GM21786 (cell line): ENCODE measurements around the gene LRP1B.

Experiments used
- ATAC-seq: cut with Tn5 transposase; IDR thresholded peaks from one replicate; pipeline ENCODE4 v1.9.1; 2021; ENCODE audit not compliant: unreplicated experiment

The LRP1B gene

DNA sequence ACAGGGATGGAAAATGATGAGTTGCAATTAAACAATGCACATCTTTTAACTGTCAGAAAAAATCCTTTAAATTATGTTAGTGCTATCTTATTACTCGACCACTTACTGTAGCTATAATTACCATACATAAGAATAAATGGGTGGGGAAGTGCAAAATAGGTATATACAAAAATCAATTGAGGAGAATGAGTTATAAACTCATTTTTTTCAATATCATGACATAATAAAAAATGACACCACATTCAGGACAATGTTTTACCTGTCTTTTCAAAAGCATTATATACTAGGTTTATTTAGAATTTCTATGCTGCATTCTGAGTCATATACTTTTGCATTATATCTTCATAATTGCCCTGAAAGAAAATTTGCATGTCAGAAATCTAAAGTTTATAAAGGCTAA, 1533.6 kb downstream of the LRP1B start:
- ATAC-seq = no peak

DNA sequence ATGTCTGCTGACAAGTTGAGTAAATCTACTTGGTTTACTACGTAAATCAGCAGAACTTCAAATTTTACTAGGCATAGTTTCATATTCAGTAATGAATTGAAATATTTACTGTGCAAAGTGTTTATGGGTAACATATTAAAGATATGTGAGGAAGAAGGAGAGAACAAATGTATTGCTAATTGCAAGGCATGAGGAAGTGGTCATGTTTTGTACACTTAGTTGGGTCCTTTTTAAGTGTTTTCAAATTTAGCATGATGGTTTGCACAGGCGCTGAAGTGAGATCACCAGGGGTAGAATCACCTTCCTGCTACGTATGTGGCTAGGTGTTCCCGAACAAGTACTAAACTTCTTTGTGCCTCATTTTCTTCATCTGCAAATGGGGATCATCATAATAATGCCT, 1534.4 kb downstream of the LRP1B start:
- peak; percentile 59 for ATAC-seq

DNA sequence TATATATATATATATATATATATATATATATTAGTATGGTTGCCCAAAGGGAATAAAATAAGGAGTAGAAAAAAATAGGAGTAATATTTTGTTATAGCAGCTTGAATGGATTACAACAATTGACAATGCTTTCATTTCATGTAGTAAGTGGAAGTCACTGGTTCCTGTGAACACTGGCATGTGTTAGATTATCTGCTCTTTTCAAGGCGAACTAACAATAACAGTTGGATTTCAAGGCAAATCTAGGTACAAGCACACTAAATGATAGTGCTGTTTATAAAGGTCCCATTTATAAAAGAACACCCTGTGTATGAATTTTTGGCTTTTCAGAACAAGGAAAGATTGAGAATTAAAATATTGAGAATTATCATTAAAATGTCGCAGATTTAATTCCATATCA, 1535.7 kb downstream of the LRP1B start:
- ATAC-seq = no peak

DNA sequence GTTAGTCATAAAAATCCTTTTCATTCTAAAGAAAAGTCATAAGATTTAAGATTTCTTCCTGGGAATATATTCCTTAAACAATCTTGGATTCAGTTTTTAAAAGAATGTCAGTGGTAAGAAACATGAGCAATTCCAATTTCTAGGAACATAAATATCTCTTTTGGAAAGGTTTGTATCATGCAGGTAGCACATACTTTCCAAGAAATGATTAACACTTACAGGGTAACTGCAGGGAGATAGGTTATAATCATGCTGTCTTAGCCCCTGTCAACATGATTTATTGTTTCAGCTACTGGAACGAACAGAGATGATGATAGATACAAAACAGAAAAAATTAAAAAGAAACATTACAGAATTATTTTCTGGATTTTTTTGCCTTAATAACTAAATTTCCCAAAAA, 1537.7 kb downstream of the LRP1B start:
- ATAC-seq = no peak

DNA sequence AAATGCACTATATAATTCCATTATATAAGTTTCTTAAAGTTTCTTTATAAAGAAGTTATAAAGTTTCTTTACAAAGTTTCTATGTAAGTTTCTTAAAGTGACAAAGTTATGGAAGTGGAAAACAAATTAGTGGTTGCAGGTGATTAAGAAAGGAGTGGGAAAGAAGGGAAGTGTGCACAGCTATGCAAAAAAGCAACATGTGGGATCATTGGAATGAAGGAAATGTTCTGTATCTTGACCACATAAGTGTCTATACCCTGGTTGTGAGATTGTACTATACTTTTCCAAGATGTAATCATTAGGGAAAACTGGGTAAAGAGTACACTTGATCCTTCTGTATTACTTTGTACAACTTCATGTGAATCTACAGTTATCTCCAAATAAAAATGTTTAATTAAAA, 1541.1 kb downstream of the LRP1B start:
- ATAC-seq = no peak

DNA sequence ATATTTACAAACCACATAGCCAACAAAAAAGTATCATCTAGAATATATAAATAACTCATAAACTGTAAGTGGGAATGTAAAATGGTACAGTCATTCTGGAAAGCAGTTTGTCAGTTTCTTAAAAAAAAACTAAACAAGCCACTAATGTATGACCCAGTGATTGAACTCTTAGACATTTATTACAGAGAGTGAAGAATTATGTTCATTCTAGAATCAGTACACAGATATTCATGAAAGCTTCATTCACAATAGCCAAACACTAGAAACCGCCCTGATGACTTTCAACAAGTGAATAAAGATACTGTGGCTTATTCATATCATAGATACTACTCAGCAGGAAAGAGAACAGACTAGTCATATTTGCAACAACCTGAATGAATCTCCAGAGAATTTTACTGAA, 1541.5 kb downstream of the LRP1B start:
- no peak for ATAC-seq

DNA sequence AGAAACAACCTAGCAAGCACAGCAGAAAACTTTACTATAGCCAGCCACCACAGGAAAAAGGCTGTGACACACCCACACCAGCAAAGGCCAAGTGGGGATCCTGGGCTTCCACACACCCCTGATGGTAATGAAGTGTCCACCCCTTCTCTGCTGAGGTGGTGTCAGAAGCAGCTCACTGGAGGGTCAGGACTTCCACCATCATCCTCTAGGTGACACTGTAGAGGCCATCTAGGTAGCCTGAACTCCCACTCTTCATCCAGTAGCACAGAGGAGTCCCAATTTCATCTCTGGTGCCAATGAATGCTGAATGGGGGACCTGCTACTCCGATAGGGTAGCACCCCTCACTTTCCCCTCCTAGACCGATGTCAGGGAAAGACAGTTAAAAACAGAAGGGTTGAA, 1544.4 kb downstream of the LRP1B start:
- ATAC-seq = peak; percentile 98

DNA sequence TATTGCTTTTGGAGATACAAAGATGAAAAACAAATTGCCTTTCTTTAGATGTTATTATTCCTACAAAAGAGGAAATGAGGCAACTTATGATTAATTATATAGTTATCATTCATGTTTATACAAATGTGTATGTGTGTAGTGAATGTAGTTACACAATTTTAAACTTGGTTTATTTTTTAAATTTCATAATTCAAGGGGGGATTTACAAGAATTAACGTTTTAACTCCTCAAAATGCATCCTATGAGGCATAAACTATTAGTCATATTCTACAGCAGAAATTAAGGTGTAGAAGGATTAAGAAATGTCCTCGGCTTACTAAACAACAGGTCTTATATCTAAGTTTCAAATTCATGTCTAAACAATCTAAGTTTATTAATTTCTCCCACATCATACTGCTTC, 1545.8 kb downstream of the LRP1B start:
- ATAC-seq = no peak

DNA sequence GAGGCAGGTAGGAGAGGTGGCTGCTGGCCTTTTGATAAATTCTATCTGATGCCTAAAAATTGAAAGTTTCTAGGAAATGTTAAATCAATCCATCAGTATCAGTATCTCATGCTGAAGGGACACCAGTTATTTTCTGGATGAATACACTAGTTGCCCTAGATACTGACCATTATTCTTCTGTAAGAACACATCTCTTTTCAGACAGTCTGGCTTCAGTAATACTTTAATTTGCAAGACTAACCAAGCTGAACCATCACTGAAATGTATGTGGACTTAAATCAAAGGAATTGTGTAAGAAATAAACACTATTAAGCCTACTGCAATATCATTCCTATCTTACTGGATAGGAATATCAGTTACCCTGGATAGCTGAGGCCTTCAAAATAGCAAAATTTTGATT, 1546.3 kb downstream of the LRP1B start:
- ATAC-seq = no peak

DNA sequence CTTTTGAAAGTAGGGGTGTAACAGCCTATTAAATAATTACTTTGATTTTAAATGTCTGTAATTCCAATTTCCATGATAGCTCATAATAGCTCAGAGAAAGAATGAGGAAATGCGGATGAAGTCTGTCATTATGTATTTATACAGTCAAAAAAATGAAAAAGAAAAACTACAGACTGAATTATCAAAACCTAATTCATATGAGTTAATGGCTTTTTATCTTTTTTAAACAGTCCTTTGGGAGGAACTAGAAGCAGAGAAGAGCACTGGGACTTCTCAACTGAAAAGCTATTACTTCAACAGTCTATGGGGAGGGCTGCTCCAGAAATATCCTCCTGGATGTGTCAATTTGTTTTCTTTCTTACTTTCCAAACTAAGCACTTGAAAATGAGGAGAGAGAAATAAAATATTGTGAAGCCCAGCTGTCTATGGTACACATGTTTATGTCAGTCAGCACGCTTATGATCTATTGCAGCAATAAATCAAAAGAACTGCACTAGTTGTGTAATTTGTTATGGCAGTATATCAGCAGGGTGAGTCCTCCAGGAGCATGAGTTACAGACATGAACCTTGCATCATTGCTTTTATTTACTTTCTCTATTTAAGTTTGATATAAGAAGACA, 1550.2 kb downstream of the LRP1B start:
- ATAC-seq = no peak

DNA sequence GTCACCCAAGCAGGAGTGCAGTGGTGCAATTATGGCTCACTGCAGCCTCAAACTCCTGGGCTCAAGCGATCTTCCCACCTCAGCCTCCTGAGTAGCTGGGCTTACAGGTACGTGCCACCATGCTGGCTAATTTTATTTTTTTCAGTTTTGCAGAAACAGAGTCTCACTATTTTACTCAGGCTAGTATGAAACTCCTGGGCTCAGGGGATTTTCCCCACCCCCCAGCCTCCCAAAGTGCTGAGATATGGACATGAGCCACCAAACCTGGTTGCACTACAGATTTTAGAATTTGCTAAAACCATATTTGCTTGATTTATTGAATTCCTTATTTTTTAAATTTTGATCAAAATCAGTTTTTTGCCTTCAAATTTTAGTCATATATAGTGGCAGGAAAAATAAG, 1553.4 kb downstream of the LRP1B start:
- no peak for ATAC-seq

DNA sequence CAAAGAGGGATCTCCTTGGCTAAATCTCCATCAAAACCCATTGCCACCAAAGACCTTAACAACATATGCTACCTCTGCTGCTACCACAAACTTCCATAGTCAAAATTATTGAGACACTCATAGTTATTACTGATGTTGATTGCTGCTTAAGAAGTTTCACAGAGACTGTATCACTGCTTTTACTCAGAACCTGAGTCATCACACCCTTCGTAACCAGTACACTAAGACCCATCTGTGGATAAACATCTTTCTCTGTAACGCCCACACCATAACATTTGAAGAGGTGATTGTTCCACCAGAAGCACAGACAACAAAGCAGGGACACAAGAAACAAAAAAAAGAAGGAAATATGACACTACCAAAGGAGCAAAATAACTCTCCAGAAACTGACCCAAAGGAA, 1563.1 kb downstream of the LRP1B start:
- ATAC-seq = no peak

DNA sequence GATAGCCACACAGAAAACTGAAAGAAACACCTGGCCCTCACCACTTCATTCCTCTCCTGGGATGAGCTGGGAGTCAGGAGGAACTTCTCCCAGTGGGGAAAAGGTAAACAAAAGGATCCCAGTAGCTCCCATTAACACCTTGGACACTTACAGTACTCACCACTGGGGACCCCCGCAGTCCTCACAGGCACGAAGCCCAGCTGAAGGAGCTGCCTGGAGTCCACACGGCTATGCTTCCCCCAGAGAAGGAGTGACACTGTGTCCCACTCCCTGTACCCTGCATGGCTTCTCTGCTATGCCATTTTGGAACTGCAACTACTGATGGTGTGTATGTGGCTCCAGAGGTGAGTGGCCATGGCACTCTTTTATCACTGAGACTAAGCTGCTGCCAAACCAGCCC, 1565.1 kb downstream of the LRP1B start:
- ATAC-seq = no peak

DNA sequence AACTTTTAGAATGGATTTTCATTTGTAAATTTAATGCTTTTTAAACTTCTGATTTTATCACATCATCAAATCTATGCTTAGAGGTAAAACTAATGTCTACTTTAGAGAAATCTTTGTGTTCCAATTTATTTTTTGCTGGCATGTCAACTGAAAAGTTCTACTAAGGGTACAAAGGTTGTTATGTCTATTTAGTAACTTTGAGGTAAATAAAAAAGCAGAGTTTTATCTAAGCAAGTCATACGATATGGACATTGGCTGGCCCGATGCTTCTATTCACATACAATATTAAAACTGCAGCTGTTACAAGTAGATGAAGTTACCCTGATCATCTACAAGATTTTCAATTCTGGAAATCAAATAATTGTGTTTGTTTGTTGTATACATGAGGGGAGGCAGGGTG, 1575.1 kb downstream of the LRP1B start:
- ATAC-seq = no peak

DNA sequence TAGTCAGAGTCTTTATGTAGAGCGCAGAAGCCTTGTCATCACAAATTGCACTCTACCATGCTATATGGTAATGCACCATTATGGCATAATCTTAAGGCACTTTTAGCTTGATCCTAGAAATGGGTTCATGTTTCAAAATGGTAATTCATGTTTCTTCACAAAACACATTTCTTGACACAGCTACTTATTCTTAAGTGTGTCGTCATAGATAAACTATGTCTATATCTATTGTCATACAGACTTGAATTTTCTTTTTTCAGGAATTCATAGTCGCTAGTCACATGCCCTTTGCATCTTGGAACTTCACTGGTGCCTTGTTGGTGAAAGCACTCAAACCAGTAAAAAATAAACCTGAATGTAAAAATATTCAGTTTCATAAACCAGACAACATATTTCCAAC, 1578.2 kb downstream of the LRP1B start:
- ATAC-seq = no peak

DNA sequence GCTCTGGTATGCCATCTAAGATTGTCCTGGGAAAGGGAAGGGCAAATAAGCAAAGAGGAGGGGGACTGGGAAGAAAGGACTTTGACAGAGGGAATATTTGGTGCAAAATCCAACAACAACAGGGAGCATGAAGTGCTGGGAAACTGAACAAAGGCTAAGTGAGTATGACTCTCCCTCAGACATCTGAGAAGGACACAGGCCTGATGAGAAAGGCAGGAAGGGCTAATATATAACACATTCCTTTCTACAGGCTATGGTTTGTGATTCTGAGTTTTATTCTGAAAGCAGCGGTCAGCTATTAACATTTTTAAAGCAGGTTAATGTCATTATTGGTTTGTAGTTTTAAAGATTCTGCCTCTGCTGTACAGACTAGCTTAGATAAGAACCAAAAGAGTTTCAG, 1579.5 kb downstream of the LRP1B start:
- no peak for ATAC-seq

DNA sequence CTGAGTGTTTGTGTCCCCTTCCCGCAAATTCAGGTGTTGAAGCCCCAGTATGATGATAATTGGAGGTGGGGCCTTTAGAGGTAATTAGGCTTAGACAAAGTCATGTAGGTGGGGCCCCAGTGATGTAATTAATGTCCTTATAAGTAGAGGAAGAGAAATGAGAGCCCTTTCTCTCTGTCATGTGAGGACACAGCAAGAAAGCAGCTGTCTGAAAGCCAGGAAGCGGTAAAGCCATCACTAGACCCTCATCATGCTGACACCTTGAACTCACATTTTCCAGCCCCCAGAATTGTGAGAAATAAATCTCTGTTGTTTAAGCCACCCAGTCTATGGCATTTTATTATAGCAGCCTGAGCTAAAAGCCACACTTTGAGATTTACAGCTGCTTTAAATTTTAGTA, 1580.0 kb downstream of the LRP1B start:
- ATAC-seq = no peak

DNA sequence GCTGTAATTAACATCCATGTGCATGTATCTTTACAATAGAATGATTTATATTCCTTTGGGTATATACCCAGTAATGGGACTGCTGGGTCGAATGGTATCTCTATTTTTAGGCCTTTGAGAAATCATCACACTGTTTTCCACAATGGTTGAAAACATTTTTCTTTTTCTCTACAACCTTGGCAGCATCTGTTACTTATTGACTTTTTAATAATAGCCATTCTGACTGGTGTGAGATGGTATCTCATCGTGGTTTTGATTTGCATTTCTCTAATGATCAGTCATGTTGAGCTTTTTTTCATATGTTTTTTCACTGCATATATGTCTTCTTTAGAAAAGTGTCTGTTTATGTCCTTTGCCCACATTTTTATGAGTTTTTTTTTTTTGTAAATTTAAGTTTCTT, 1586.0 kb downstream of the LRP1B start:
- peak; percentile 46 for ATAC-seq

DNA sequence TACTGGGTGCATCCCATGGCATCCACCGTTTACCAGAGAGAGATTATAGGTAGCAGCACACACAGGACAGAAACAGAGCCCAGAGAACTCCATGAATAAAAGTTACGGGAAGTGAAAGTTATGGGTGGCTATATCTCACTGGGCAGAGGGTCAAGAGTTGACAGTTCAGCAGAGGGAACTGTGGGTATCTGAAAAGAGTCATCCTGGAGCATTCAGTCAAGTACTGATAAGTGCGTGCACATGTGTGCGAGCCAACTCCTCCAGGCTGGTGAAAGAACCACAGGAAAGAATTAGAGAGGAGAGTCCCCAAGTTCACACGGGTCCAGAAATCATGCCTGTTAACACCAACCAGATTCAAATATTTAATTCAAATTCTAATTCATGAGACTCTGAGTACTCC, 1588.2 kb downstream of the LRP1B start:
- ATAC-seq = no peak

DNA sequence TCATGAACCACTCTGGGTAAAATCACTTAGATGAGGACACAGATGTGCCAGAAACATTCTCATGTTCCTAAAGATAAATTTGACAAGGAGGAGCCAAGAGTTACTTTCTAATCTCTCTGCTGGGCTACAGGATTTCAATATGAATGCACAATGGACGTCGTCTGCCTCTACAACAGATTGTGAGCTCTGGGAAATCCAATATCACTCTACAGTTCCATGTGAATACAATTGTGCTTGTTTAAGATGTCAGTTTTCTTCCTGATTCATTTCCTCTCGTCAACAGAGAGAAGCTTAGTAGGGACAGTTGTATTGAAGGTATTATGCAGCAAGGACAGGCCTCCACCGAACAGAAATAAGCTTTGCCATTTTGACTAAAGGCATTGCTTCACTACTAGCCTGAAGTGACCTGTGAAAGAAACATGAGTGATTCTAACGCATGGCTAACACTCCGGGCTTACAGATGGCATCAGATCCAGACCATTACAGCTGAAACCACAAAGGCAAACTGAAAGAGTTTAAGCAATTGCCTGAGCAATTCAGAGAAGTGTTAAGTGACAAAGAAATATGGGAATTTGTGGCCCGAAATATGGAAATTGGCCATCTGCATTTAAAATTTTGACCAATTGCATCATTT, 1591.5 kb downstream of the LRP1B start:
- ATAC-seq = no peak

DNA sequence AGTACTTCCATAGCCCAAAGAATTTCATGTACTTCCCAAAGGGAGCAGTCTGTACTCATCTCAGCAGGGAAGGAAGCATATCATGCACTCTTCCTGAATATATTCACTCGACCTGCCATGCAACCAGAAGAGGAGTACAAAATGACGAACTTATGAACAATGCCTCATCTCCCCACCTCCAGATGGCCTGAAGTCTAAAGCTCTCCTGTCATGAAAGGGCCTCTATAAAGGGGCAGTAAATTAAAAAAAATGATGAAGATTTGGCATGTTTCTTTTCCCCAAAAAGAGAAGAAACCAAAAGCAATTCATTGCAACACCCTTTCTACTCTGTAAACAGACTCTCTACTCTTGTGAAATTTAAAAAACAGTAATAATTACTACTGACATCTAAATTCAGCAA, 1601.1 kb downstream of the LRP1B start:
- no peak for ATAC-seq

DNA sequence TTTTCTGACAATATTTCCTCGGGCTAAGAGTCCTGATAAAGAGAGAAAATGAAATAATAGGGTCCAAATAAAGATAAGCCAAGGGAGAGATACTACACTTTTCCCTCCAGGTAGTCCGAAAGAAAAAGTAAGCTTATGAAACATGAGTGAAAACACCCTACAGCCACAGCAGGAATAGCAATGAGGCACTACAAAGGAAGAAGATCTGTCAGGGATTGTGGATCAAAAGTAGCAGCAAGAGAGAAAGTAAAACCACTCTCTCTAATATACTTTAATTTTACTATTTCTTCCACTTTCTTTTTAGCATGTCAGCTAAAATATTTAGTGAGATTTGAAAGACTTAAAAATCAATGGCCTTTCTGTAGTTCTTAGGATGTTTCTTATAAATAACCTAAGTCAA, 1601.8 kb downstream of the LRP1B start:
- ATAC-seq = no peak

DNA sequence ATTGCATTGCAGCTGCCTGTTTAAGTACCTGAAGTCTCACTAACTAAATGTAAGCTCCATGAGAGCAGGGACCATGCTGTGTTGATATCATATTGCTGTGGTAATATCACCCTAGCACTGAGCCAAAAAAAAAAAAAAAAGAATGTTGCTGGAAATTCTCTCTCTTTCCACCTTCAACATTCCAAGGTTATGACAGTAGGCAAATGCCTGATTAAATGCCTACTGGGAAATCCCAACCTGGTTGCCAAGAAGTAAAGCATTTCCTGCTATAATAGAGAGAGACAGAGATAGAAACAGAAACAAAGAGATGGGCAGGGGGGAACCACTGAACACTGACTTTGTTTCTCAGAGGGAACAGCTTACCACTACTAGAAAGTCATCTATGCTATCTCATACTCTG, 1604.2 kb downstream of the LRP1B start:
- ATAC-seq = no peak
